NCI-H187 (cell line): ENCODE results near the gene TMEM63B.
"Not testable (repeated sequence)": the region's sequence is repeated elsewhere in the genome, so short reads cannot be mapped to it uniquely, and the experiment has no call there.

Source experiments
- DNase-seq, 2 experiments: peaks; one replicate each; lab custom pipeline; 2025; lab: John Stamatoyannopoulos, UW

The TMEM63B gene

DNA sequence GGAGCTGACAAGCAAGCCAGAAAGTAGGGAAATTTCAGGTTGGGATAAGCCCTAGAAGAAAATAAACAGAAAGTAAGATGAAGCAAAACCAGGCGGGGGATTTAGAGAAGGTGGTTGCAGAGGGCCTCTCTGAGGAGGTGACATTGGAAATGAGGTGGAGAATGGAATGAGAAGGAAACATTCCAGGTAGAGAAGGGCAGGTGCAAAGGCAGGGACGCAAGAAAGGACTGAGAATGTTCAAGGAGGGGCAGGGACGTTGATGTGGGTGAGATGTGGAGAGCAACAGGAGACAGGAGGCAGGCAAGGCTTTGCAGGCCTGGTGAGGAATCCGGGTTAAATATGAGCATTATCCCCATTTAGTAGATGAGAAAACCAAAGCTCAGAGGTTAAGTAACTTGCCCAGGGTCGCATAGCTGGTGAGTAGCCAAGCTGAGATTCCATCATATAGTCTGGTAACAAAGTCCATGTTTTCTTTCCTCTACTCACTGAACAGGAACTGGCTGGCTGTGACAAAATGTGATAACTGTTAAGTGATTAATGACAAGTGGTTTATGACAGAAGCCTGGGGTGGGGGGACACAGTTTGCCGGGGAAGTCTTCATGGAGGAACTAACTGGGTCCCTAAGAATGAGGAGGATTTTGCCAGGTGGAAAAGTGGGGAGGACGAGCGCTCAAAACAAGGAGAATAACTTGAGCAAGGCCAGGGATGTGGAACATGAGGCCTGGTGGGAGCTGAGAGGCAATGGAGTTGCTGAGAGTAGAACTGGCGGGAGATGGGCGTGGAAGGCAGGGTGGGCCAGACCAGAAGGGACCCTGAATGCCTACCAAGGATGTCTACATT lies 32.7 kb upstream of the TMEM63B start:
- DNase-seq, result no peak

DNA sequence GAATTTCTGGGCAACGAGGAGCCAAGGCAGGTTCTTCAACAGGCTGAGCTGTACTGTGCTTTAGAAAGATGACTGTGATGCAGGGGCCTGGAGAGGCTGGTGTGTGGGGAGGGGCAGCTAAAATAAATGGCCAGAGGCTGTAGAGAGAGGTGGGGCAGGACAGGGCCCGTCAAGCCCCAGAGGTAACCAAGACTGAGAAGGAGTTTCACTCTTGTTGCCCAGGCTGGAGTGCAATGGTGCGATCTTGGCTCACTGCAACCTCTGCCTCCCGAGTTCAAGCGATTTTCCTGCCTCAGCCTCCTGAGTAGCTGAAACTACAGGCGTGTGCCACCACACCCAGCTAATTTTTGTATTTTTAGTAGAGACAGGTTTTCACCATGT lies 32.1 kb upstream of the TMEM63B start:
- DNase-seq, result not testable (repeated sequence)

DNA sequence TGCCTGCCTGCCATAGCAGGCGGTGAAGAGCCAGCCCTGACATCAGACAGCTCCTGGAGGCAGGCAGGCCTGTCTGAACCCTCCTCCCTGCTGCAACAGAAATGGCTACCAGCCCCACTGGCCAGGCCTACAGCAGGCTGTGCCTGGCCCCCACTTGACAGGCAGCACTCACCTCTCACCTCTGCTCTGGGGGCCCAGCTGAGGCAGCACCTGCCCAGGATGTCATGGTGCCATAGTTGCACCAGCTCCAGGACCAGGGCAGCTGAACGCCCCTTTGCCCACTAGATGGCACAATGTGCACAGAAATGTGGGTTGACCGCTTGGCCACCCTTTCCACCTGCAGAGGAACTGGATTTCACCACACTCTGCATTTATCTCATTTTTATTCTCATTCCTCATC lies 30.7 kb upstream of the TMEM63B start:
- DNase-seq, result peak; percentile 10 to 33

DNA sequence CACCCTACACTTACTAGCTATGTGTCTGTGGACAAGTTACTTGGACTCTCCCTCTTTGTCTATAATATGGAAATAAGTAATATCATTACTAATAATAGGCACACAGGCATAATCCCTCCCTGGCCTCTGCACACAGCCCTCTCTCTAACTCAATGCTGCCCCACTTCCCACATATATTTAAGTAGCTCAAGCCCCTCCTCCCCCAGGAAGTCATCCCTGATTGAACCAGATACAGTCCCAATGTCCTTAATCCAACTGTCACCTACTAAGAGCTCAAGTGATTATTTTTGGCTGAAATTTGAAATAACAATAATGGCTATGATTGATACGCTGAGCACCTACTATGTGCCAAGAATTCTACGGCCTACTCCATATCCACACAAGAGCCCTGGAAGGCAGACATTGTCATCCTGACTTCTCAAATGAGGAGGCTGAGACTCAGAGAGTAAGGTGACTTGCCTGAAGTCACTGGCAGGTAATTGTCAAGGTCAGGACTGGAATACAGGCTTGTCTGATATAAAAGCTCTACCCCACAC lies 29.5 kb upstream of the TMEM63B start:
- DNase-seq, result no peak

DNA sequence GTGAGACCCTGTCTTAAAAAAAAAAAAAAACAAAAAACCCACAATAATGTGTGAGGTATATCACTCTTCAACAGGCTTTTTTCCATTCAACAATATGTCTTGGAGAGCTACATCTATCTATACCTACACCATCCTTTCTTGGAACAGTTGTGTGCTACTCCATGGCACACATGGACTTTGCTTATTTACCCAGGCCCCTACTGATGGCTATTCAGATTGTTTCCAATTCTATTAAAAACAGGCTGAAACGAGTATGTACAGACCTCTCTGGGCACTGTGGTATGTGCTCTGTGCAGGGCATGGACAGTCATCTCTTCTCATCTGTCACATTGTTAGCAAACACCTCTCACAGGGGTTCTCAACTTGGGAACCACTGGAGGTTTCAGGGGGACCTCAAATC lies 28.2 kb upstream of the TMEM63B start:
- DNase-seq, result no peak

DNA sequence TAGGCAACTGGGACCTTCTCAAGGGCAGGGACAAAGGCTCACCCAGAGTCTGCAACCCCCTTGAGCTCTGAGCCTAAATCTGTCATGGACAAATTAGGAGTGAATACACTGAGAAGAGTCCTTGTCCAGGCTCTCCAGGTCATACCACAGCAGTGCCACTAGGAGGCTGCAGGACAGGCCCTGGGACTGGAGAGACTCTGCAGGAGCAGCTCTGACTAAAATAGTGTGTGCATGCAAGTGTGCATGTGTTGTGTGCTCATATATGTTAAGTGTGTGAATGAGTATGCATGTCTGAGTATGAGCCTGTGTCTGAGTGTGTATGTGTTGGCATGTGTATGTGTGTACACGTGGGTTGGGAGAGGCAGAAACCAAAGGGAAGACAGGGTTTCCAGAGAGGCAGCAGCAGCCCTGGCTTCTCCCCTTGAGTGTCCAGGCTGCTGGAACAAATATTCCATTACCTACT lies 27.2 kb upstream of the TMEM63B start:
- DNase-seq, result no peak

DNA sequence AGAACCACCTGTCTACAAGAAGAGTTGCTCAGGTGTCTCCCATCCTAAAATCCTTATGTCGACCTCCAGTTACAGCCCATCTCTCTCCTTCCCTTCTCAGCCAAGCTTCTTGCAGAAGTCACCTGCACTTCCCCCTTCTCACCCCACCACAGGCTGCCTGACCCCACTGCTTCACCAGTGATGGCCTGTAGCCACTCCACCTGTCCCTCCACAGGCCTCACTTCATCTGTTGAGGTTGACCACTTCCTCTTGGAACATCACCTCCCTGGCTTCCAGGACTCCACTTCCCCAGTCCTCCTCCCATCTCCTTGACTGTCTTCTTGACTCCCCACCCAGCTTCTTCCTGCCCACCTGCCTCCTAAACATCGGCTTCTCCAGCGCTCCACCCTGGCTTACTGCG lies 25.5 kb upstream of the TMEM63B start:
- DNase-seq, result no peak

DNA sequence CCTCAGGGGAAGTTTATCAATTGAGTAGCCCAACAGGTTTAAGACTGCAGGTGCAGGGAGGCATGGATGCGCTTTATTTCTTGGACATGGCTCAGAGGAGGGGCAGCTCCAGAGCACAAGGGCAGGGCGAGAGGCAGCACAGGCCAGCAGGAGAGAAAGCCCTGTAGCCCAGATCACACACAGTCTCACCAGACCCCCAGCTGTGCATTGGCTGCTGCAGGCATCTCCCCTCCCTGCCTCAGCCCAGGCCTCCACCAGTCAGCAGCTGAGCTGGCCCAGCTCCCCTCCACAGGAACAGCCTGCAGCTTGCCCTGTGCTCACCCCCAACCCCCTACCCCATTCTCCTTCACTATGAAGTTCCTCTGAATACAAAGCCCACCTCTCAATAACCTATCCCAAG lies 24.8 kb upstream of the TMEM63B start:
- no peak for DNase-seq

DNA sequence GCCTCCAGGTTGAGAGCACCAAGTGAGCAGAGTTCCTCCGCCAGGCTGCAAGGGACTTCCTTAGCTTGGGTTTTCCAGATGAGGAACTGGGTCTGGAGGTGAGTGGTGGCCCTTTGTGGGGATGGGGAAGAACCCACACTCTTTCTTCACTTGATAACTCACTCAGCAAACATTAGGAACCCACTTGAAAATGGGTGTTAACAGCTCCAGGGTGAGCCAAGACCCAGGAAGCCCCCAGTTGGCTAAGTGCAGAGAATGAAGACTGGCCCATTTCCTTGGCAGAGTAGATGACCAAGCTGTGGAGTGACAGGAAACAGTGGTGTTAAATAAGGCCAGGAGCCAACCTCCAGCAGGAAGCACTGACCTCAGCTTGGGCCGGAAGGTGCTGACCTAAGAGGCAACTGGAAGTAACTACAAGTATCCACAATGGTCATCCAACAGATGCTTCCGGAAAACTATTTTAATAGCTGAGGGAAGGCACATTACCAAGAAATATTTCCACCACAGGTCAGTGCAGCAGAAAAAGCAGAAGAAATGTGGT lies 22.8 kb upstream of the TMEM63B start:
- no peak for DNase-seq

DNA sequence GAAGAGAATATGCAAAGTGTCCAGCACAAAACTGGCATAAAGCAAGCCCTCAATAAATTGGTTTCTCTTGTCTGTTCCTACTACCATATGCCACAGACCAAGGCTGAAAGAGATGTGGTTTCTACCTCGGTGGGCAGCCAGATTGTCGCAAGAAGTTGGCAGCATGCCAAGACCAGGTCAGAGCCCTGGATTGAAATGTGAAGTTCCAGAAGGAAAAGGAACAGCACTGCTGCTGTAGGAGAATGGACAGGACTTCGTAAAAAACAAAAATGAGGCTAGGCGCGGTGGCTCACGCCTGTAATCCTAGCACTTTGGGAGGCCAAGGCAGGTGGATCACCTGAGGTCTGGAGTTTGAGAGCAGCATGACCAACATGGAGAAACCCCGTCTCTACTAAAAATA lies 22.2 kb upstream of the TMEM63B start:
- no peak for DNase-seq

DNA sequence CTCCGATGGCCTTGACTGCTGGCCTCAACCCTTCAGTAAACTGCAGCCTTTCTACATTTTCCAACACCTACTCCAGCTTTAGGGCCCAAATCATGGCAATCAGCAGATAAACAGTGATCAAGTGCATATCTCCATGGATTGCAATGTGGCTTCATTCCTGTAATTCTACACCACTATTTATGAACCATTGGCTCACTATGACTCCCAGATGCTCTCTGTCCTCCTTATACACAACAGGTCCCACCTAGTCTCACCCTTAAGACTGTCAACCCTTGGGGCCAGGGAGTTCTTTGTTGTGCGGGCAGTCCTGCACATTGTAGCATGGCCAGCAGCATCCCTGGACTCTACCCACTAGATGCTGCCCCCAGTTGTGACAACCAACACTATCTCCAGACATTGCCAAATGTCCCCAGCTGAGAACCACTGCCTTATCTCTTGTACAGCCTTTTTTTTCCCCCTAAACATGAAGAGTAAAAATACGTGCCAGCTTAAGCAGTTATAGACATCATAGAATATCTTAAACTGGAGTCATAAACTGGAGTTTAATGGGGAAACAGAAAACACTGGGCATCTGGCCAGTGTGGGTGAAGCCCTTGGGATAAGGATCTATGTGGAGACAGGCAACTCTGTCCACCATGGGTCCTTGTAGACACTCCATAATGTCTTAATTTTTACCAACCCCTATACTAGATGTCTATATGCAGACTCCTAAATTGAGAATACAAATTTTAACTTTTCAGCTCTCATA lies 21.2 kb upstream of the TMEM63B start:
- no peak for DNase-seq

DNA sequence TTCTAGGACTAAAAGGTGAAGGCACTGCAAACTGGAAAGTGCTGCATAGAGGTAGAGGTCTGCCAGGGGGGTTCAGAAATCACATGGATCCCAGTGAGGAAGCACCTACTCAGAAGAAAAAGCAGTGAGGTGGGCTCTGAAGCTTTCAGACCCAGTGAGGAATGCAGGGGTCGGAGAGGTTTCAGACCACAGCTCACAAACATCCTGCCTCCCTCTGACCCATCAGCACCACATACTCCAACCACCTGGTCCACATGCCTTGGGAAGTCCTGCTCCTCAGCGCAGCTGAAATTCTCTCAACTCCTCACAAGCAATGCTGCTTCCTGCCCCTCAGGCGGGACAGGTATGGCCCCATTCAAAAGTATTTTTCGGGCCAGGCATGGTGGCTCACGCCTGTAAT lies 20.3 kb upstream of the TMEM63B start:
- DNase-seq, result no peak

DNA sequence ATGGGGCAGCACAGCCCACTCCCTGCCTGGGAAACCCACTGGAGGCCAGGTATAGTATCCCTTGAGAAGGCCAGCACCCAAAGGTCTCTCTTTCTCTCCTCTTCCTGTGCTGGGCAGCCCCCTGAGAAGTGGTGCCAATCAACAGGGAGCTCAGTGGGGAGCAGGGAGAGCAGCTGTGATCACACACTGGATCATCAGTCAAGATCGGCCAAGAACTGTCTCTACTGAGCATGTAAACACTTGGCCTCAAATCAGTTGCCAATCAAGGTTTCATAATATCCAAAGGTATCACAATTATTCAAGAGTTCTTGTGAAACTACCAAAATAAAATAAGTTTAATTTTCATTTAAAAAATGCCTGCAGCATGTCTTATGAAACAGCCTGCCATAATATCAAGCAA lies 18.9 kb upstream of the TMEM63B start:
- DNase-seq, result no peak

DNA sequence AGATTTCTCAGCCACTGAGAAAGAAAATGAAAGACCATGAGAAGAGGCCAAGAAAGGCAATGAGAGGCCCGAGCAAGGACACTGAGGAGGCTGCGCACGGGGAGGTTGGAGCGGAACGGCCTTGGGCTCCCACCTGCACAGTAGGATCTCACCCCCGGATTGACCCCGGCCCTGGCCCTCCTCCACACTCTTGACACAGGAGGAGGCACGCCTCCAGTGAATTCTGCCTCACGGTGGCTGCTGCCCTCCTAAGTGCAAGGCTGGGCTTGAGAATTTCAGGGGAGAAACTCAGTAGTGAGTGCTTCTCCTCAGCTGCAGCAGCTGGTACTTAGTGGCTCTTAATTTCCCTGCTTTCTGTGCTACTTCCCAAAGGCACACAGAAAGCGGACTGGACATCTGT lies 18.1 kb upstream of the TMEM63B start:
- DNase-seq, result no peak

DNA sequence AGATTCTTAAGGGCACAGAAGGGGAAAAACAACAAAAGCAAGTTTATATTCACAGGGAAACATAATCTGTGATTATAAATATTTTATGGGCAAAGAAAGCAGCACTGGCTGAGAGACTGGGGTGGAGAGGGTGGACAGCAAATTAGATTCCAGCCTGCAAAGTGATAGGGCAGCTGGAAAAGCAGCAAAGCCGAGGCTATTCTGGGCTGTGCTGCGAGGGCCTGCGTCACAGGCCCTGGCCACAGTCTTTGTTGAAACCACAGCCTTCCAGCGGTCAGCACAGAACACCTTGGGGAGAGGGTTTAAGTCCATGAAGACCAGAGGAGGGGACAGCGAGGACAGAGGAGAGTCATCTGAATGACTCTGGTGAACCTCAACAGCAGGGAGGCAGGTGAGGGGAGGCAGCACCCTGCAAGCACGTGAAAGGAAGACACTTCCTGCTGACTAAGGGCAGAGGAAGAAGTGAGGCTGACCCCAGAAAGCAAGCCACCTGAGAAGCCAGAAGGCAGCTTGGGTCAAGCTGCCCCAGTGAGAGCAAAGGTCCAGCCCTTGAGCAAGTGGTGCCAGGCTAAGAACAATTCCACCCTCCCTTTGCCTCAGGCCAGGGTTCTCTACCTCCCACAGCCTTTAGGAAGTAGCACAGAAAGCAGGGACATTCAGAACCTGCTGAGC lies 17.2 kb upstream of the TMEM63B start:
- DNase-seq, result no peak

DNA sequence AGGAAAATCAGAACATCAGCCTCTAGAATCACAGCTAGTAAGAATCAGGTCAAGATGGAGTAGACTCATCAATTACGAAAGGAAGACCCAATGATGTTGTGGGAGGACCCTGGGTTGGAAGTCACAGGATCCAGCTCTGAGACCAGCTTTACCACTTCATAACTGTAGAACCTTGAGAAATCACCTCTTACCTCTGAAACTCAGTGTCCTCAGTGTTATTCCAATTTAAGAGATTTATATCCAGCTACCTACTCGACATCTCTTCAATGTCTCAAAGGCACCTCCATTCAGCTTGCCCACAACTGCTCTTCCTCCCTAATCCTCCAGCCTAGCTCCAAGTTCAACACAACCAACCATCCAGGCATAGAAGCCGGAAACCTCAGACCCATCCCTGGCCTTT lies 16.4 kb upstream of the TMEM63B start:
- no peak for DNase-seq

DNA sequence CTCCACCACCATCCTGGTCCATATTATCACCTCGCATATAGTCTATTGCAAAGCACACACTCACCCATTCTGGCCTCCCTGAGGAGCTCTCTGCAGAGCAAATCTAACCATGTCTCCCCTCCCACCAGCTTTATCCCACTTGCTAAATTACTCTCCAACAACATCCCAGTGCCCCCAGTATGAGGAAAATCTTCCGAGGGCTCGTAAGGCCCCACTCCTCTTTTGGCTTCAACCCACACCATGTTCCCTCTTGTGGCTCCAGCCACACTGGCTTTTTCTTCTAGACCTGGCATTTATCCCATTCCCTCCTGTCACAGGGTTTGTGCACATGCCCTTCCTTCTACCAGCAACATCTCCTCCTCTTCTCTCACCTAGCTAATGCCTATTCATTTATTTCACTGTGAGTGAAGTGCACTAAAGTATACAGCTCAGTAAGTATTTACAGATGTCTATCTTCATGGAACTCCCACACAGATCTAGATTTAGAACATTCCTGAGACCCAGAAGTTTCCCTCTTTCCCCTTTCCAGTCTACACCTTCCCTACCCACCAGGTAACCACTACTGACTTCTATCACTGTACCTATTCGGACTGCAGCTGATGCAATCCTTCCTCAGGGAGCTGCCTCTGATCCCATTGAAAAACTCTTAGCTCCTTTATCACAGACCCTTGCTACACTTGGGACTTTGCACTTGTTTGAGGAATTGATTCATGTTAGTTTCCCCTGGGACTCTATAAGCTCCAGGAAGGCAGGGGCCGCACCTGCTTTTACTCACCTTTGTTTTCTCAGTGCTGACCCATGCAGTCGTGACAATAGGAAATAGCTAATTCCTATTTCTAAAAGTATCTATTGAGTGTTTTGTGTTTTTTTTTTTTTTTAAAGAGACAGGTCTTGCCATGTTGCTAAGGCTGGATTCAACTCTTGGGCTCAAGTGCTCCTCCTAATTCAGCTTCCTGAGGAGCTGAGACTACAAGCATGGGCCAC lies 15.6 kb upstream of the TMEM63B start:
- DNase-seq, result no peak

DNA sequence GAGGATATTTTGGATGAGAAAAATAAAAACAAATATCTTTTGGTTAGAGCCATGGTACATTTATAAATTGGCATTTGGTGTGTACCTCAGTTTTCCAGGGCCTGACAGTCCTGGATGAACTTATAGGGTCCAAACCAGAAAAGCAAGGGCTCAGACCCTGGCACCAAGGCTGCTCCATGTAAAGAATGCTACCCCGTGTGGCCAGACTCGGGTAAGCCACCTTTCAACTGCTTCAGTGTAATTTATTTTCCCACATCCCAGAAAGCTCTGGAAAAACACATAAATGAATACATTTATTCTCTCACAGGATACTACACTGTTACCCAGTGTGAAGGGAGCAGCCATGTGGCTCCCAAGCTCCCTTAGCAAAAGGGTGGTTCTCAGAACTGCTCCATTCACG lies 13.9 kb upstream of the TMEM63B start:
- DNase-seq, result no peak

DNA sequence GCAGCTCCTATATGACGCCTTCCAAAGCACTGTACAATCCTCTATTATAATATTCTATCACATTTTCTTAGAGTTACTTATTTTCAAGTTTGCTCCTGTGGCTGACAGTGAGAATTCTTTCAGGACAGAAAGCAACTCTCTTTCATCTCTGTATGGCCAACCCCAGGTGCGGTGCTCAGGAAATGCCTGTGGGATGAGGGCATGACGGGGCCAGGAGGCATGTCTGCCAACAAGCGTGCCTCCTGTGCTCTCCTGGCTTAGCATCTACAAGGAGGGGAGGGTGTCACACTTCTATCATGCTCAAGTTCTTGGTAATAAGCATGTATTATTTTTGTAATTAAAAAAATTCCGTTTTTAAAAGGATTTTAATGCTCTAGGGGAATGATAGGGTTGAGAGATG lies 11.5 kb upstream of the TMEM63B start:
- DNase-seq, result no peak

DNA sequence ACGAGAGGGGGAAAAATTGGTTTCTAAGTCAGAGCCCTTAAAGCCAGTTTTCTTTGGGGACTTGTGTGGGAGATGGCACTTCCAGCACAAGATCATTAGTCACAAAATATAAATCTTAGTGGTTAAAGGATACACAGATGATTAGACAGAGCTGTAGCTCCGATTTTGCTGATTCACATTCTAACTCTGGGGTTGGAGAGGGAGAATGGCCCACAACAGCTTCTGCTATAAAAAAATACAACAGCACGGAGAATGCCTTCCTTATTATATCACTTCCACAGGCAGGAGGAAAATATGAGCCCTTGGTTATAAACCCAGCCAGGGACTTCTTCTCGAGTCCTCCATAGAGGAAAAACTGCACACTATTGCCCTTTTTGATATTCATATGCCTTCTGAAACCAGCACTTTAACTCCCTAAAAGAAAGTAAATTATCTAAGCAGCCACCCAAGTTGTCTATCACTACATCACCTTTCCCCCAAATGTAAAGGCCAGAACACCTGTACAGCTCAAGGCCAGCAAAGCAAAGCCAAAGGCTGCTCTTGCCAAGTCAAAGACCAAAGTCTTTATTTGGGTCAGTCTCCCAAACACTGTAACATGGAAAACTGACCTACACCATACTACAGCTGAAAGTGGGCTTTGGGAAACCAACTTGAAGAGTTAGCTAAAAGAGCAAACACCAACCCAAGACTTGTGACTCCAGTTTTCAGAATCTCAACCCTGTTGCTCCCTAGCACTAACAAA lies 10.5 kb upstream of the TMEM63B start:
- no peak for DNase-seq
